HepG2 (cell line): ENCODE measurements around the gene DCTN1. TPM values are rescaled to one million over a fixed set of nuclear protein-coding genes. Genes with fewer than 3 reads are reported as not detected.

Experiments
- CC2D1A ChIP-seq: sonication (generic); formaldehyde crosslinking; IDR thresholded peaks from 2 replicates; pipeline ENCODE4 v1.8.1; 2023; ENCODE audit warnings: mild to moderate bottlenecking, missing genetic modification reagents
- NFIB ChIP-seq: sonication (generic); formaldehyde crosslinking; IDR thresholded peaks from 2 replicates; pipeline ENCODE4 v1.9.0; 2021; ENCODE audit warnings: missing genetic modification reagents, mild to moderate bottlenecking, borderline replicate concordance
- ZNF205 ChIP-seq: IDR thresholded peaks from 2 replicates; pipeline ENCODE4 v1.6.1; 2018; ENCODE audit warnings: missing biosample characterization, missing genetic modification reagents
- polyA plus RNA-seq, 8 experiments: library from polyadenylated mRNA; depleted of rRNA in 3 of 8; stranded (reverse) in 7 of 8; unstranded in 1 of 8; fragments of >200 nt; fragmentation: Illumina TruSeq in 4 of 8; extraction: Trizol in 4 of 8; gene quantifications; 2 replicates each; pipeline versions ENCODE4 v1.2.1 to v1.2.3, GENCODE V29; 2011 to 2016; ENCODE audit warnings: low read depth in 4 of 8, missing spikeins in 1 of 8, mixed read lengths in 1 of 8; ENCODE audit not compliant: insufficient read depth in 1 of 8
- small RNA-seq, 3 experiments: library from RNA; depleted of rRNA; stranded (forward); fragments of <200 nt; gene quantifications; one replicate each; pipeline ENCODE3, GENCODE V24; 2012; ENCODE audit warnings: low read depth in 2 of 3, low replicate concordance in 1 of 3; ENCODE audit not compliant: insufficient read length in 3 of 3, insufficient read depth in 2 of 3
- total RNA-seq, 5 experiments: library from RNA; depleted of rRNA; stranded (reverse); fragments of >200 nt; fragmentation: Illumina TruSeq; extraction: Trizol; gene quantifications; 2 replicates each; pipeline ENCODE4 v1.2.3, GENCODE V29; 2016; ENCODE audit warnings: low read depth in 1 of 5

The DCTN1 gene
- total and polyA plus RNA-seq, 2 of the 13 experiments (the other 11 are each of a cell fraction or from before 2014, with no cell fraction given): 73.2 to 122 TPM

GRCh38 chr2:74312913-74313312 lies 67.2 kb downstream of the DCTN1 start (continued):
- TF ChIP-seq NFIB (CRISPR knock-in tag) (no peak), ZNF205 (CRISPR knock-in tag) (no peak), CC2D1A (no peak)
- TF ChIP-seq, all 625 proteins: peak for 0

Small RNA genes lying within 50 kb of the gene (small RNA-seq; reads per million reads assigned to genes)
- gene RNU6-542P (0 reads per million in 3 experiments), gene TAF13P2 (0 reads per million in 3 experiments)

Other genes with a start within 250 kb of the DCTN1 start
- gene BOLA3, start 232.4 kb downstream of the DCTN1 start, total RNA-seq (2016; rRNA removed; fragmentation: Illumina TruSeq; extraction: Trizol): 170 and 172 TPM in 2 replicates
- 59.1 and 89.7 TPM in 2 replicates for gene BOLA3, start 232.4 kb downstream of the DCTN1 start, polyA plus RNA-seq (2011; rRNA removed)
- gene MOB1A, start 201.4 kb downstream of the DCTN1 start, total RNA-seq (2016; rRNA removed; fragmentation: Illumina TruSeq; extraction: Trizol): 139 and 217 TPM in 2 replicates
- gene MOB1A, start 201.4 kb downstream of the DCTN1 start, polyA plus RNA-seq (2011; rRNA removed): 33.2 and 48.2 TPM in 2 replicates
- gene MTHFD2, start 181.7 kb downstream of the DCTN1 start, total RNA-seq (2016; rRNA removed; fragmentation: Illumina TruSeq; extraction: Trizol): 188 and 281 TPM in 2 replicates
- 197 and 269 TPM in 2 replicates for gene MTHFD2, start 181.7 kb downstream of the DCTN1 start, polyA plus RNA-seq (2011; rRNA removed)
- gene SLC4A5, start 36.9 kb downstream of the DCTN1 start, total RNA-seq (2016; rRNA removed; fragmentation: Illumina TruSeq; extraction: Trizol): 0.25 TPM in 1 of 2 replicates, not detected in the other
- 0.50 and 0.51 TPM in 2 replicates for gene SLC4A5, start 36.9 kb downstream of the DCTN1 start, polyA plus RNA-seq (2011; rRNA removed)
- gene C2orf81, start 41.3 kb upstream of the DCTN1 start, total RNA-seq (2016; rRNA removed; fragmentation: Illumina TruSeq; extraction: Trizol): 0.13 and 0.15 TPM in 2 replicates
- gene C2orf81, start 41.3 kb upstream of the DCTN1 start, polyA plus RNA-seq (2011; rRNA removed): 0.05 and 0.17 TPM in 2 replicates
- 1.3 and 2.0 TPM in 2 replicates for gene WDR54, start 41.4 kb upstream of the DCTN1 start, total RNA-seq (2016; rRNA removed; fragmentation: Illumina TruSeq; extraction: Trizol)
- gene WDR54, start 41.4 kb upstream of the DCTN1 start, polyA plus RNA-seq (2011; rRNA removed): 12.4 and 17.3 TPM in 2 replicates
- 107 and 159 TPM in 2 replicates for gene RTKN, start 61.6 kb upstream of the DCTN1 start, total RNA-seq (2016; rRNA removed; fragmentation: Illumina TruSeq; extraction: Trizol)
- gene RTKN, start 61.6 kb upstream of the DCTN1 start, polyA plus RNA-seq (2011; rRNA removed): 166 and 187 TPM in 2 replicates
- gene INO80B, start 74.8 kb upstream of the DCTN1 start, total RNA-seq (2016; rRNA removed; fragmentation: Illumina TruSeq; extraction: Trizol): 10.0 and 14.5 TPM in 2 replicates
- 6.2 and 7.9 TPM in 2 replicates for gene INO80B, start 74.8 kb upstream of the DCTN1 start, polyA plus RNA-seq (2011; rRNA removed)
- 26.5 and 38.8 TPM in 2 replicates for gene WBP1, start 78.1 kb upstream of the DCTN1 start, total RNA-seq (2016; rRNA removed; fragmentation: Illumina TruSeq; extraction: Trizol)
- 85.7 and 107 TPM in 2 replicates for gene WBP1, start 78.1 kb upstream of the DCTN1 start, polyA plus RNA-seq (2011; rRNA removed)
- 30.1 and 95.2 TPM in 2 replicates for gene MOGS, start 85.1 kb upstream of the DCTN1 start, total RNA-seq (2016; rRNA removed; fragmentation: Illumina TruSeq; extraction: Trizol)
- 117 and 124 TPM in 2 replicates for gene MOGS, start 85.1 kb upstream of the DCTN1 start, polyA plus RNA-seq (2011; rRNA removed)
- gene MRPL53, start 92.4 kb upstream of the DCTN1 start, total RNA-seq (2016; rRNA removed; fragmentation: Illumina TruSeq; extraction: Trizol): 51.9 and 53.8 TPM in 2 replicates
- 28.8 and 34.3 TPM in 2 replicates for gene MRPL53, start 92.4 kb upstream of the DCTN1 start, polyA plus RNA-seq (2011; rRNA removed)
- gene CCDC142, start 102.7 kb upstream of the DCTN1 start, total RNA-seq (2016; rRNA removed; fragmentation: Illumina TruSeq; extraction: Trizol): 8.8 and 30.4 TPM in 2 replicates
- 14.7 and 17.7 TPM in 2 replicates for gene CCDC142, start 102.7 kb upstream of the DCTN1 start, polyA plus RNA-seq (2011; rRNA removed)
- gene TTC31, start 102.8 kb upstream of the DCTN1 start, total RNA-seq (2016; rRNA removed; fragmentation: Illumina TruSeq; extraction: Trizol): 21.1 and 28.3 TPM in 2 replicates
- 39.5 and 43.4 TPM in 2 replicates for gene TTC31, start 102.8 kb upstream of the DCTN1 start, polyA plus RNA-seq (2011; rRNA removed)
- 4.0 and 8.1 TPM in 2 replicates for gene LBX2, start 119.3 kb upstream of the DCTN1 start, total RNA-seq (2016; rRNA removed; fragmentation: Illumina TruSeq; extraction: Trizol)
- gene LBX2, start 119.3 kb upstream of the DCTN1 start, polyA plus RNA-seq (2011; rRNA removed): 6.4 and 7.3 TPM in 2 replicates
- gene PCGF1, start 127.4 kb upstream of the DCTN1 start, total RNA-seq (2016; rRNA removed; fragmentation: Illumina TruSeq; extraction: Trizol): 14.2 and 20.4 TPM in 2 replicates
- gene PCGF1, start 127.4 kb upstream of the DCTN1 start, polyA plus RNA-seq (2011; rRNA removed): 22.6 and 22.7 TPM in 2 replicates
- 0.20 TPM in 1 of 2 replicates, not detected in the other for gene TLX2, start 134.1 kb upstream of the DCTN1 start, total RNA-seq (2016; rRNA removed; fragmentation: Illumina TruSeq; extraction: Trizol)
- gene TLX2, start 134.1 kb upstream of the DCTN1 start, polyA plus RNA-seq (2011; rRNA removed): 0.05 and 0.09 TPM in 2 replicates
- gene DQX1, start 145.9 kb upstream of the DCTN1 start, total RNA-seq (2016; rRNA removed; fragmentation: Illumina TruSeq; extraction: Trizol): 23.9 and 27.6 TPM in 2 replicates
- gene DQX1, start 145.9 kb upstream of the DCTN1 start, polyA plus RNA-seq (2011; rRNA removed): 72.9 and 89.8 TPM in 2 replicates
- 67.0 and 174 TPM in 2 replicates for gene AUP1, start 149.4 kb upstream of the DCTN1 start, total RNA-seq (2016; rRNA removed; fragmentation: Illumina TruSeq; extraction: Trizol)
- gene AUP1, start 149.4 kb upstream of the DCTN1 start, polyA plus RNA-seq (2011; rRNA removed): 267 and 291 TPM in 2 replicates
- 37.0 and 47.7 TPM in 2 replicates for gene HTRA2, start 149.6 kb upstream of the DCTN1 start, total RNA-seq (2016; rRNA removed; fragmentation: Illumina TruSeq; extraction: Trizol)
- 50.3 and 56.1 TPM in 2 replicates for gene HTRA2, start 149.6 kb upstream of the DCTN1 start, polyA plus RNA-seq (2011; rRNA removed)
- gene LOXL3, start 173.6 kb upstream of the DCTN1 start, total RNA-seq (2016; rRNA removed; fragmentation: Illumina TruSeq; extraction: Trizol): 0.39 and 0.55 TPM in 2 replicates
- gene LOXL3, start 173.6 kb upstream of the DCTN1 start, polyA plus RNA-seq (2011; rRNA removed): 6.5 and 7.2 TPM in 2 replicates
- 0.53 and 0.66 TPM in 2 replicates for gene DOK1, start 174.4 kb upstream of the DCTN1 start, total RNA-seq (2016; rRNA removed; fragmentation: Illumina TruSeq; extraction: Trizol)
- gene DOK1, start 174.4 kb upstream of the DCTN1 start, polyA plus RNA-seq (2011; rRNA removed): 0.74 and 0.84 TPM in 2 replicates